BE2C (cell line): ENCODE measurements around the gene NPR1.
"Not testable (repeated sequence)": the region's sequence is repeated elsewhere in the genome, so short reads cannot be mapped to it uniquely, and the experiment has no call there.

Source experiments
- DNase-seq: peaks from one replicate; pipeline ENCODE4 v3.0.0-alpha.2; 2020
- H3K27me3 ChIP-seq: fragments of 250-450 bp; sonication (Bioruptor Pico); 2 replicates; pipeline ENCODE4 v1.5.1; 2020; ENCODE audit warnings: mild to moderate bottlenecking
- H3K36me3 ChIP-seq: fragments of 250-450 bp; sonication (Bioruptor Pico); 2 replicates; pipeline ENCODE4 v1.5.1; 2020; ENCODE audit warnings: mild to moderate bottlenecking
- H3K4me1 ChIP-seq: fragments of 250-450 bp; sonication (Bioruptor Pico); 2 replicates; pipeline ENCODE4 v1.5.1; 2020
- H3K4me3 ChIP-seq: 2 replicates; pipeline ENCODE4 v1.5.1; 2011; ENCODE audit warnings: low read depth, low read length
- H3K9me3 ChIP-seq: fragments of 250-450 bp; sonication (Bioruptor Pico); 2 replicates; pipeline ENCODE4 v1.5.1; 2020
- CTCF ChIP-seq: IDR thresholded peaks from 2 replicates; pipeline ENCODE4 v1.5.1; 2012; ENCODE audit warnings: mild to moderate bottlenecking, low read depth, low read length

NPR1 gene

DNA sequence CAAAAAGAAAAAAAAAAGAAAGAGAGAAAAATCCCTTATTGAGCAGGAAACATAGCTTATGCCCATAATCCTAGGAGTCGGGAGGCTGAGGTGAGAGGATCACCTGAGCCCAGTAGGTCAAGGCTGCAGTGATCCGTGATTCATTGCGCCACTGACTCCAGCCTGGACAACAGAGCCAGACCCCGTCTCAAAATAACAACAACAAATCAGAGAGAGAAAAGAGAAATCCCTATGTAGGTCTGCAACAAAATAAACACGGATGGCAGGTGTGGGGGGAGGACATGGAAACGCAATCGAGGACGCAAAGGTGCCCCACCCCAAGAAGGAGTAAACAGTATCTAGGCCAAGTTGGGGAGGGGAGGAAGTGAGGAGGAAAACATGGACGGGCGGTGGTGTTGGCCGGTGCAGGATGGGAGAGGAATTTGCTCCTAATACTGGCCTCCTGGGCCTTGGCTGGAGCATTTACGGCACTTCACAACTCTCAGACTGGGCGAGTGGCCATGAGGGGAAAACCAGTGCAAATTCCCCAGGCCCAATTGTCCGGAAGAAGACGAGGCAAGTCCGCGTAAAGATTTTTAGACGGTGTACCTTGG is 45.2 kb upstream of the NPR1 start:
- Histone ChIP-seq H3K27me3 (no peaks in the 10 kb centered on the region), H3K9me3 (no peaks in the 10 kb centered on the region), H3K4me3 (peak overlapping the region; percentile 94), H3K36me3 (peaks cover 34% of the 10 kb centered on the region), H3K4me1 (no peaks in the 10 kb centered on the region; the same call in 1 of the 2 replicates)
- no peak for TF ChIP-seq CTCF
- no peak for DNase-seq

- TF ChIP-seq CTCF = no peak
- H3K9me3 ChIP-seq = no peaks in the 10 kb centered on the region
- no peaks in the 10 kb centered on the region for H3K27me3 ChIP-seq
- peak; percentile 97 for DNase-seq
- H3K36me3 ChIP-seq = peaks cover 42% of the 10 kb centered on the region
- H3K4me1 ChIP-seq = no peaks in the 10 kb centered on the region; the same call in 1 of the 2 replicates
- H3K4me3 ChIP-seq = peak within 1 kb of the TSS; percentile 94
These were observed 44.5 kb upstream of the NPR1 start, which contains the start of gene CHTOP for GRCh38 chr1:153633754-153634665. Gene CHTOP (plus strand): TSS chr1:153634066. CDS start chr1:153636589, 2,523 bp downstream.

GRCh38 chr1:153635872-153636271 is 42.6 kb upstream of the NPR1 start:
- Histone ChIP-seq H3K4me1 (no peaks in the 10 kb centered on the region), H3K27me3 (no peaks in the 10 kb centered on the region), H3K36me3 (peaks cover 60% of the 10 kb centered on the region), H3K4me3 (no peak overlapping the region), H3K9me3 (no peaks in the 10 kb centered on the region)
- DNase-seq = no peak
- TF ChIP-seq CTCF = no peak

DNA sequence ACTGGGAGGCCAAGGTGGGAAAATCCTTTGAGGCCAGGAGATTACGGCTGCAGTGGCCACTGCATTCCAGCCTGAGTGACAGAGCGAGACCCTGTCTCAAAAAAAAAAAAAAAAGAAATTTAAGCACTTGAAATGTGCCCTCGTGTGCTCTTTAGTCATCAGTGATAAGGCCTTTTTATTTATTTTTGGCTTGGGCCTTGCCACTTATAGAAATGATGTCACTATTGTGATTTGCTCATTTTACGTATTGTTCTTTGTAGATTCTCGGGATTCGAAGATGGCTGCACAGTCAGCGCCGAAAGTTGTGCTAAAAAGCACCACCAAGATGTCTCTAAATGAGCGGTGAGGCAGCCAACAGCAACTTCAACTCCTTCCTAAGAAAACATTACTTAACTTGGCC is 42.2 kb upstream of the NPR1 start:
- no peak for DNase-seq
- Histone ChIP-seq H3K9me3 (no peaks in the 10 kb centered on the region), H3K4me3 (no peak overlapping the region), H3K27me3 (no peaks in the 10 kb centered on the region), H3K4me1 (no peaks in the 10 kb centered on the region), H3K36me3 (peaks cover 65% of the 10 kb centered on the region)
- no peak for TF ChIP-seq CTCF

GRCh38 chr1:153638261-153638660 is 40.2 kb upstream of the NPR1 start:
- no peak for DNase-seq
- no peaks in the 10 kb centered on the region for H3K27me3 ChIP-seq
- no peaks in the 10 kb centered on the region for H3K4me1 ChIP-seq
- no peak overlapping the region for H3K4me3 ChIP-seq
- H3K36me3 ChIP-seq = peaks cover 84% of the 10 kb centered on the region
- H3K9me3 ChIP-seq = no peaks in the 10 kb centered on the region
- no peak for TF ChIP-seq CTCF

GRCh38 chr1:153639280-153639679 is 39.2 kb upstream of the NPR1 start:
- H3K36me3 ChIP-seq = peaks cover 92% of the 10 kb centered on the region
- TF ChIP-seq CTCF = no peak
- no peaks in the 10 kb centered on the region for H3K9me3 ChIP-seq

DNA sequence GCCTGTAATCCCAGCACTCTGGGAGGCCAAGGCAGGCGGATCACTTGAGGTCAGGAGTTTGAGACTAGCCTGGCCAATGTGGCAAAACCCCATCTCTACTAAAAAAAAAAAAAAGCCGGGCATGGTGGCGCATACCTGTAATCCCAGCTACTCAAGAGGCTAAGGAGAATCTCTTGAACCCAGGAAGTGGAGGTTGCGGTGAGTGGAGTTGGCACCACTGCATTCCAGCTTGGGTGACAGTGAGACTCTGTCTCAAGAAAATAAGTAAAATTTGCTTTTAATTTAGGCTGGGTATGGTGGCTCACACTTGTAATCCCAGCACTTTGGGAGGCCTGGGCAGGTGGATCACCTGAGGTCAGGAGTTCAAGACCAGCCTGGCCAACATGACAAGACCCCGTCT is 38.3 kb upstream of the NPR1 start:
- H3K27me3 ChIP-seq, DNase-seq, H3K4me1 ChIP-seq, H3K9me3 ChIP-seq, H3K4me3 ChIP-seq: not testable (repeated sequence)
- peaks cover 98% of the 10 kb centered on the region for H3K36me3 ChIP-seq

More at GRCh38 chr1:153639280-153639679, 39.2 kb upstream of the NPR1 start:
- Histone ChIP-seq H3K4me1 (no peaks in the 10 kb centered on the region), H3K4me3 (no peak overlapping the region), H3K27me3 (no peaks in the 10 kb centered on the region)
- no peak for DNase-seq
